HepG2 (cell line): ENCODE measurements around the gene ATP6V0E2. TPM values are rescaled to one million over a fixed set of nuclear protein-coding genes. Genes with fewer than 3 reads are reported as not detected.

Experiments
- HIC2 ChIP-seq: sonication (generic); formaldehyde crosslinking; IDR thresholded peaks from 2 replicates; pipeline ENCODE4 v1.9.0; 2022; ENCODE audit warnings: low read depth, missing genetic modification reagents
- HMG20B ChIP-seq: conservative IDR thresholded peaks from 2 replicates; pipeline ENCODE4 v1.6.1; 2016; ENCODE audit warnings: missing genetic modification reagents, missing compliant biosample characterization
- HMGXB3 ChIP-seq: sonication (generic); formaldehyde crosslinking; IDR thresholded peaks from 2 replicates; pipeline ENCODE4 v1.4.0; 2020; ENCODE audit warnings: missing genetic modification reagents, borderline replicate concordance
- HOXA3 ChIP-seq: sonication (generic); formaldehyde crosslinking; IDR thresholded peaks from 2 replicates; pipeline ENCODE4 v1.5.0; 2020; ENCODE audit warnings: missing genetic modification reagents
- MAX ChIP-seq: IDR thresholded peaks from 2 replicates; pipeline ENCODE4 v1.6.1; 2012; ENCODE audit warnings: inconsistent platforms
- NCOA2 ChIP-seq: sonication (generic); formaldehyde crosslinking; IDR thresholded peaks from 2 replicates; pipeline ENCODE4 v1.8.0; 2022; ENCODE audit warnings: inconsistent platforms
- NR2F2 ChIP-seq: IDR thresholded peaks from 2 replicates; pipeline ENCODE4 v1.6.1; 2012; ENCODE audit warnings: low read depth, inconsistent platforms, borderline replicate concordance
- PAX8 ChIP-seq: sonication (generic); formaldehyde crosslinking; IDR thresholded peaks from 2 replicates; pipeline ENCODE4 v1.8.0; 2022; ENCODE audit warnings: mild to moderate bottlenecking, missing genetic modification reagents, borderline replicate concordance
- PAXIP1 ChIP-seq: sonication (generic); formaldehyde crosslinking; conservative IDR thresholded peaks from 2 replicates; pipeline ENCODE4 v1.4.0; 2020; ENCODE audit warnings: mild to moderate bottlenecking, missing genetic modification reagents, moderate library complexity
- PITX1 ChIP-seq: sonication (generic); formaldehyde crosslinking; IDR thresholded peaks from 2 replicates; pipeline ENCODE4 v1.5.1; 2020; ENCODE audit warnings: mild to moderate bottlenecking, missing genetic modification reagents
- POLR2AphosphoS5 ChIP-seq: IDR thresholded peaks from 2 replicates; pipeline ENCODE4 v1.6.1; 2012; ENCODE audit warnings: low read depth, low read length
- REXO4 ChIP-seq: sonication (generic); formaldehyde crosslinking; IDR thresholded peaks from 2 replicates; pipeline ENCODE4 v1.8.0; 2022; ENCODE audit warnings: missing genetic modification reagents, mild to moderate bottlenecking, borderline replicate concordance
- TFDP1 ChIP-seq: IDR thresholded peaks from 2 replicates; pipeline ENCODE4 v1.6.1; 2016; ENCODE audit warnings: missing compliant biosample characterization, missing genetic modification reagents, borderline replicate concordance
- TFDP2 ChIP-seq: sonication (generic); formaldehyde crosslinking; IDR thresholded peaks from 2 replicates; pipeline ENCODE4 v1.4.0; 2020; ENCODE audit warnings: missing genetic modification reagents
- ZNF331 ChIP-seq: sonication (generic); formaldehyde crosslinking; IDR thresholded peaks from 2 replicates; pipeline ENCODE4 v1.4.0; 2020; ENCODE audit warnings: missing genetic modification reagents
- ZNF570 ChIP-seq: sonication (generic); formaldehyde crosslinking; IDR thresholded peaks from 2 replicates; pipeline ENCODE4 v1.4.0; 2020; ENCODE audit warnings: mild to moderate bottlenecking, missing genetic modification reagents, borderline replicate concordance
- ZNF672 ChIP-seq: sonication (generic); formaldehyde crosslinking; IDR thresholded peaks from 2 replicates; pipeline ENCODE4 v1.8.1; 2022; ENCODE audit warnings: missing genetic modification reagents
- ZSCAN21 ChIP-seq: sonication (generic); formaldehyde crosslinking; IDR thresholded peaks from 2 replicates; pipeline ENCODE4 v1.8.0; 2022; ENCODE audit warnings: mild to moderate bottlenecking, missing genetic modification reagents, moderate library complexity, borderline replicate concordance
- polyA plus RNA-seq, 8 experiments: library from polyadenylated mRNA; depleted of rRNA in 3 of 8; stranded (reverse) in 7 of 8; unstranded in 1 of 8; fragments of >200 nt; fragmentation: Illumina TruSeq in 4 of 8; extraction: Trizol in 4 of 8; gene quantifications; 2 replicates each; pipeline versions ENCODE4 v1.2.1 to v1.2.3, GENCODE V29; 2011 to 2016; ENCODE audit warnings: low read depth in 4 of 8, missing spikeins in 1 of 8, mixed read lengths in 1 of 8; ENCODE audit not compliant: insufficient read depth in 1 of 8
- total RNA-seq, 5 experiments: library from RNA; depleted of rRNA; stranded (reverse); fragments of >200 nt; fragmentation: Illumina TruSeq; extraction: Trizol; gene quantifications; 2 replicates each; pipeline ENCODE4 v1.2.3, GENCODE V29; 2016; ENCODE audit warnings: low read depth in 1 of 5

ATP6V0E2 gene
- total and polyA plus RNA-seq, 2 of the 13 experiments (the other 11 are each of a cell fraction or from before 2014, with no cell fraction given) = 36.8 to 203 TPM

- TF ChIP-seq PAXIP1 (CRISPR knock-in tag) (peak; percentile 43; the same call in 1 of the 2 replicates), MAX (peak; percentile 76), PITX1 (CRISPR knock-in tag) (peak; percentile 74; the same call in 1 of the 2 replicates), ZNF331 (CRISPR knock-in tag) (peak; percentile 19; the same call in 1 of the 2 replicates), NR2F2 (no peak), ZNF570 (no peak), ZNF672 (CRISPR knock-in tag) (no peak), HOXA3 (CRISPR knock-in tag) (peak; percentile 40), HIC2 (CRISPR knock-in tag) (peak; percentile 90), HMG20B (CRISPR knock-in tag) (no peak), HMGXB3 (no peak), POLR2AphosphoS5 (peak; percentile 42; the same call in 1 of the 2 replicates), TFDP2 (peak; percentile 53; the same call in 1 of the 2 replicates), REXO4 (CRISPR knock-in tag) (no peak), ZSCAN21 (CRISPR knock-in tag) (no peak), TFDP1 (CRISPR knock-in tag) (0 out of 2 replicates have a peak, but pooled peaks have one; percentile 15), PAX8 (CRISPR knock-in tag) (no peak), NCOA2 (CRISPR knock-in tag) (peak; percentile 32; the same call in 1 of the 2 replicates)
These were observed 867 bp downstream of the ATP6V0E2 start (continued) for GRCh38 chr7:149874644-149875028.
